OCI-M2 (cell line): ENCODE measurements around the gene NT5DC4.

Experiments used
- DNase-seq: peaks from one replicate; lab custom pipeline; 2025; ENCODE audit not compliant: unreplicated experiment; lab: John Stamatoyannopoulos, UW

NT5DC4 gene

DNA sequence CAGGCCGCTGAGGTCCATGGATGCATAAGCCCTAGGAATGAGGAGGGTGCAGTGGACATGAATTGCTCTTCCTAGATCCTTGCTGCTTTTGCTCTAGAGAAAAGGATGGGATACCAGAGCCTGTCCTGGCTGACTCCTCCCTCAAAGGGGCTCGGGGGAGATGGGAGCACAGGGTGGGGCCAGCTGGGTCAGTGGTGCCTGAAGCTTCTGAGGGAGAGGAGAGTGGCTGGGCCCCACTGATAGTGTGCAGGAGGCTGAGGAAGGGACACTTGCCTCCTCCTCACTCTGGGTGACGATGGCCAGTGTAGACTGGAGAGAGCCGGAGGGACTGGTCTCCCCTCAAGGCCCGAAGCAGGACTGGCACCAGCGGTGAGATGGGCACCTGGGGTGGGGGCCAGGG, at the start of gene NT5DC4:
TSS of gene NT5DC4 (plus strand) at position 236 of the 400 bp plus-strand sequence. CDS start at position 296, 60 bp downstream.
- no peak for DNase-seq

GRCh38 chr2:112671801-112672200, 49.0 kb upstream of the NT5DC4 start:
- no peak for DNase-seq

DNA sequence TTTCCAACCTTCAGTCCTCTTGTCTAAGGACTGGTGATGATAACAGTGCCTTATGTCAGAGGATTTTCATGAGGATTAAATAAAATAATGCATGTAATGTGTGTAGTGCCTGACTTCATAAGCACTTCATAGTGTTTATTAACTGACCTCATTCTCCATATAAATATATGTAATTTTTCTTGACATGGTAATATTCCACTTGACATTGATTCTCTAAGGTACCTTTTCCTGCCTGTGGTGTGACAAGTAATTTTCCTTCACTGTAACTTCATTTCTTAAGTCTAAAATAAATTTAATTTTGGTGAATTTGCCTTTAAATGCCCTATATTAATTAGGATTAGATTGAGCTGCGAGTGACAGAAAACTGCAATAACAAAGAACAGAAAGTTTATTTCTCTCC, 47.8 kb upstream of the NT5DC4 start:
- DNase-seq: no peak

DNA sequence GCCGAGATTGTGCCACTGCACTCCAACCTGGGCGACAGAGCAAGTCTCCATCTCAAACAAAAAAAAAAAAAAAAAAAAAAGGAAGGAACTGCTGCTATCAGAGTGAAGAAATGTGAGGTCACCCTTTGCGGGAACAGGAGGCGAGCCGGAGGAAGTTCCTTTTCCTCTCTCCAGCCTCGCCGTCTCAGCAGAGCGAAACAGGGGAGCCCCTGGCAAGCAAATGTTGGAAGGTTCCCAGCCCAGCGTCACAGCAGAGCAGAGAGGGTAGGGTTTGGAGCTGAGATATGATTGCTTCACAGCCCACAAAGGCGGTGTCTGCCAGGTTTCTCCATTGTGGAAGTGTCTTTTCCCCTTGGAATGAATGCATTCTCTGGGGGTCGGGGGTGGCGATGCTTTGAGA, 46.6 kb upstream of the NT5DC4 start:
- DNase-seq: no peak

DNA sequence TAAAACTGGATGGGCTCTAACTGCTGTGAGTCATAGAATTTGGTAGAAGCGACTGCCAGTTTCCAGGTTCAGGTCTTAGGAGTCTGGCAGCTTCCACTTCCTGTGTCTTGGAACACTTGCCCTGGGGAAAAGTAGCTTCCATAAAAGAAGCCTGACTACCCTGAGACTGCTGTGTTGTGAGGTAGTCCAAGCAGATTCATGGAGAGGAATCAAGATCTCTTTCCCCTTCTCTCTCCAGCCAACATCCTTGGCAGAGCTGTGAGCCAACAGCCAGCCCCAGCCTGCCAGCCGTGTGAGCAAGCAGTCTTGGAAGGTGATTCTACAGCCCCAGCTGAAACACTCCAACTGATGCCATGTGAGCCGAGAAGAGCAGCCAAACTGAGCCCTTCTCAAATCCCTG, 41.3 kb upstream of the NT5DC4 start:
- no peak for DNase-seq

GRCh38 chr2:112680666-112681101, 40.1 kb upstream of the NT5DC4 start:
- DNase-seq: no peak

DNA sequence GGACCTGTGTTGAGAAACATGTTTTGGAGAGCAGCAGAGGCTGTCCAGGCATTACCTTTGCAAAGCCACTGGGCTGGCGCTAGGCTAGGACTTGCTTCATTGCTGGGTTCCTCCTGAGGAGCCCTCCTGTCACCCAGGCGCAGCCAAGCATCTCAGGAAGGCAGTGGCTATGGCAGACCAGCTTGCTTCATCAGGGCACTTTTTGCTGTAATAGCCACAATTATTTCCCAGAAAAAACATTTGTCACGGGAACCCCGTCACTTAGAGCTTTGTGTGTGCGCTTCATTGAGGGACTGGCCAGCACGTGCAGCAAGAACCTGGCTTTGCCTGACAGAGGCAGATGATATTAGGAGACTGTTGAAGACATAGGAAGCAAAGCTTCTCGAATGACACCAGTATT, 38.7 kb upstream of the NT5DC4 start:
- DNase-seq: no peak

DNA sequence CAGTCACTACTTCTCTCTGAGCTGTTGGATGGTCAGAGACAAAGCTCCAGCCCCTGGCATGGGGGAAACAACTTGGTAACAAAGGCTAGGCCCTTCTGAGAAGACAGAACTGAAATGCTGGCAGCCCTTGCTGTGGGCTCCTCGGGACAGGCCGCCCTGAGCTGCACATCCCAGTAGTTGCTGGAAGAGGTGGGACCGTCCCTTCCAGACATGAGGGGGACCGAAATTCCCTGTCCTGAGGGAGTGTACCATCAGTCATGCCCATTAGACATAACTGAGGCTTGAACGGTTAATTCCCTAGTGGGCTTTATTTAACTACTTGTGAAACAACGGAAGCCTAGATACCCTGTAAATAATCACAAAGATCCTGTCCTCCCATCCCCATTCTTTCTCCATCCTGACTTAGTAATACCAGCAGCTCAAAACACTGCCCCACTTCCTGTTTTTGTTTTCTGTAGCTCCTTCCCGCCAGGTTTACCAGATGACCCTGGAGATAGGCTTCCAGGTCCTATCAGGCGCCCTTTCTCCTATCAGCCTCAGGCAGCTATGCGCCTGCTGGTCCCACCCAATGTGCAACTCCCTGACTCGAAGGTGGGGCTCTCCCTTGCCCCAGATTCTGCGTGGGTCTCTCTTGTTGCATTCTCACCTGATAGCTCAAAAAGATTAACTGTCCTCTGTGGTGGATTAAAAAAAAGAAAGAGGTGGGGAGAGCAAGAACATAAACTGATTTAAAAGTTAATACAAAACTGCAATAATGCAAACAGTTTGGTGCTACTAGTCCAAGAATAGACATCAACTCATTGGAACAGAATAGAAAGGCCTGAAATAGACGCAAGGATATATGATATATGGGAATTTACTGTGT, 37.0 kb upstream of the NT5DC4 start:
- DNase-seq: peak; percentile 74

- no peak for DNase-seq
Measured at GRCh38 chr2:112684415-112684775, 36.4 kb upstream of the NT5DC4 start.

- DNase-seq: no peak
Measured at GRCh38 chr2:112685271-112685884, 35.4 kb upstream of the NT5DC4 start.

DNA sequence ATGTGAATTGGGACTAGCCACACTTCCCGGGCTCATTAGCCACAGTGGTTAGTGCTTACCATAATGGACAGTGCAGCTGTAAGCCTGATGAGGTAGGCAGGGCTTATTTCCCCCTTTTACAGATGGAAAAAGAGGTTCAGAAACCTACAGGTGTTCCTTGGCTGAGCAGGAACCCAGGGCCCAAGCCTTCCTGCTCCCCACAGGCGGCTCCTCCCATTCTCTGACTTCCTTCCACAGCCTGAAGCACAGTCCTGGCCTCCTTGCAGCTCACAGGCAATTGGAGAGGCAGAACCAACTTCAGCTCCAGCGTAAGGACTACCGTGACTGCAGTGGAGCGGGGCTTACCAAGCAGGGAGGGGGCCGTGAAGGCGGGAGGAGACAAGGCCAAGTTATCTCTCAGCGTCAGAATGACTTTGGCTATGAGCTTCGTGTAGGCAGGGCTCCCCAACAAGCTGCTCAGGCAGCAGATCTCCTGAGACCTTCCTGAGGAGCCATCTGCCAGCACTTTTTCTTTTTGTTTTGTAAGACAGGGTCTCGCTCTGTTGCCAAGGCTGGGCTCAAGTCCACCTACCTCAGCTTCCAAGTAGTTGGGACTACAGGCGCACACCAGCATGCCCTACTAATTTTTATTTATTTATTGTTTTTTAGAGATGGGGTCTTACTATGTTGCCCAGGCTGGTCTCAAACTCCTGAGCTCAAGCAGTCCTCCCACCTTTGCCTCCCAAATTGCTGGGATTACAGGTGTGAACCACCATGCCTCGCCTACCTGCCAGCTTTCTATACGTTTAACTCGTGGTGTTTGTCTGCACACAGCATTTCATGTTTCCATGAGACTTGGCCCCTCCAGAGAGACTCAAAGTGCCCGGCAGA, 34.2 kb upstream of the NT5DC4 start:
- peak; percentile 27 for DNase-seq

GRCh38 chr2:112687522-112687921, 33.3 kb upstream of the NT5DC4 start:
- DNase-seq: no peak

- DNase-seq: no peak
Measured at GRCh38 chr2:112688086-112688880, 32.5 kb upstream of the NT5DC4 start.

- DNase-seq: peak; percentile 39
Measured at GRCh38 chr2:112690853-112691401, 29.9 kb upstream of the NT5DC4 start.

DNA sequence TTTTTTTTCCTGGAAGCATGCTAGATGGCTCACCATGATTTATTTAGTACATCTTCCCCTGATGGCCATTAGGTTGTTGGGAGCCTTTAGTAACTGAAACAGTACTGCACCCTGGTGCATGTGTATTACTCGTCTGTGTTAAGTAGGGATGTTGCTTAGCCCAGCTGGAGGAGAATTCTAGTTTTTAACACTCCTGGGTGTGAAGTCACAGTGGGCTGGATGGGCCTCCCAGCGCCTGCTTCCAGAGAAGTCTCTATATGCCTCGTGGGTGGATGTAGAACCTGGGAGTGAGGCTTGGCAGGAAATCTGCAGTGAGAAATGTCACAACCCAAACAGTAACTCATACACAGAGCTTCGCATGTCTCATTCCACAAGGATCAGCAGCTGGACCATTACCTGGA, 28.9 kb upstream of the NT5DC4 start:
- DNase-seq: no peak

DNA sequence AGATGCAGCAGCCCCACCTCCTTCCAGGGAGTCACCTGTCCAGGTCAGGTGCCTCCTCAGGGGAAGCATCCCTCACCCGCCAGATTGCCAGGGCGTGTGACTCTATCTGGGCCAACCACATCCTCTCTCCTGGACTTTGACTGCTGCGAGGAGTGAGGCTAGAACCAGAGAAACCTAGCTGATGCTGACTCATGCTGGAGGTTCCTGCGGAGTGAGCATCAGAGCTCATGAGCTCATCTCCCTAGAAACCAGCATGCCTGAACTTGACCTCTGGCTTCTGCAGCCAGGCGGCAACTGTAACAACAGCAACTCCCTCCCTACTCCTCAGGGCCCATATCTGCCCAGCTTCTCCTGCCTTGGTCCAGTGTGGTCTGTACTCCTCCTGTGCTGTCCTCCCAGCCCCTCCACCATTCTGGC, 28.3 kb upstream of the NT5DC4 start:
- DNase-seq: no peak

- no peak for DNase-seq
Measured at GRCh38 chr2:112692918-112693317, 27.9 kb upstream of the NT5DC4 start.

GRCh38 chr2:112693596-112693995, 27.2 kb upstream of the NT5DC4 start:
- no peak for DNase-seq

DNA sequence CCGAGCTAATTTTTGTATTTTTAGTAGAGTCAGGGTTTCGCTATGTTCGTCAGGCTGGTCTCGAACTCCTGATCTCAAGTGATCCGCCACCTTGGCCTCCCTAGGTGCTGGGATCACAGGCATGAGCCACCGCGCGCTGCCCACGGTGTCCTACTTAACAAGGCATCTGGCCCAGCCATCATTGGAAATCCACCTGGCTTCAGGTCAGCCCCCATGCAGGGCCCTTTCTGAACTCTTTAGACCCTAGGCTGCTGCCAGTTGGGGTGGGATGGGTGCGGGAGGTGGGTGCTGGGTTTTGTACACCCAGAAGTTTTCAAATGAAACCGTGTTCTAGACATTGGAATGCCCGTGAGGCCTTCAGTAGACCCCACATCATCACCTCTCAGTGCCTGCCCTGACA, 26.6 kb upstream of the NT5DC4 start:
- no peak for DNase-seq

- no peak for DNase-seq
Measured at GRCh38 chr2:112698834-112699515, 21.8 kb upstream of the NT5DC4 start.
